IMR-90 (cell line): ENCODE data around the gene E2F4. TPM values are rescaled to one million over a fixed set of nuclear protein-coding genes. Genes with fewer than 3 reads are reported as not detected.

ENCODE experiments used
- ATAC-seq: fragments of 200-7000 bp; cut with Tn5 transposase; 2 replicates; pipeline ENCODE4 v1.9.1; 2020; ENCODE audit warnings: low read depth, mild to moderate bottlenecking, moderate library complexity
- BruUV-seq: library from RNA; stranded (reverse); fragments of 400-500 nt; replicated peaks from 2 replicates; lab custom pipeline; 2021; lab: Mats Ljungman, UMichigan
- CTCF ChIA-PET: fragments of 300-600 bp; formaldehyde crosslinking; extraction: SDS; loops from one replicate; lab custom pipeline; 2021; ENCODE audit warnings: antibody characterized with exemption; lab: Yijun Ruan, JAX
- POLR2A ChIA-PET: fragments of 300-600 bp; sonication (Branson Sonifier 250); formaldehyde crosslinking; loops from one replicate; lab custom pipeline; 2022; ENCODE audit warnings: antibody characterized with exemption; ENCODE audit not compliant: unreplicated experiment; lab: Charles Lee
- DNase-seq: peaks from one replicate; pipeline ENCODE4 v3.0.0; 2013
- H2AFZ ChIP-seq: replicated peaks from 2 replicates; pipeline ENCODE3; 2013; ENCODE audit warnings: low read length, mild to moderate bottlenecking; ENCODE audit not compliant: poor library complexity
- H2AK5ac ChIP-seq: 2 replicates; pipeline ENCODE4 v1.6.1; 2013; ENCODE audit warnings: low read depth, low read length, inconsistent platforms
- H2AK9ac ChIP-seq: replicated peaks from 2 replicates; pipeline ENCODE3; 2013; ENCODE audit warnings: mild to moderate bottlenecking, low read depth, low read length, moderate library complexity; ENCODE audit not compliant: poor library complexity
- H2BK120ac ChIP-seq: 2 replicates; pipeline ENCODE4 v1.6.1; 2013; ENCODE audit warnings: low read depth, low read length, inconsistent platforms
- H2BK15ac ChIP-seq: 3 replicates; pipeline ENCODE4 v1.6.1; 2013; ENCODE audit warnings: low read depth, low read length, inconsistent platforms
- H2BK20ac ChIP-seq: 2 replicates; pipeline ENCODE4 v1.6.1; 2013; ENCODE audit warnings: low read depth, mild to moderate bottlenecking, inconsistent platforms, low read length, moderate library complexity
- H2BK5ac ChIP-seq: 2 replicates; pipeline ENCODE4 v1.6.1; 2013; ENCODE audit warnings: mild to moderate bottlenecking, low read depth, low read length, inconsistent platforms; ENCODE audit not compliant: poor library complexity, severe bottlenecking
- H3K14ac ChIP-seq: replicated peaks from 2 replicates; pipeline ENCODE4 v1.6.1; 2013; ENCODE audit warnings: low read depth, low read length, inconsistent platforms
- H3K18ac ChIP-seq: 2 replicates; pipeline ENCODE4 v1.6.1; 2013; ENCODE audit warnings: low read depth, low read length, control low read depth
- H3K23ac ChIP-seq: 2 replicates; pipeline ENCODE4 v1.6.1; 2013; ENCODE audit warnings: low read depth, low read length, inconsistent platforms
- H3K27ac ChIP-seq: 2 replicates; pipeline ENCODE4 v1.5.1; 2013; ENCODE audit warnings: mild to moderate bottlenecking, control low read depth, low read length; ENCODE audit not compliant: insufficient read depth
- H3K27me3 ChIP-seq: 2 replicates; pipeline ENCODE4 v1.6.1; 2013; ENCODE audit warnings: low read length; ENCODE audit not compliant: control insufficient read depth, insufficient read depth
- H3K36me3 ChIP-seq: 2 replicates; pipeline ENCODE4 v1.6.1; 2013; ENCODE audit warnings: low read length, mixed read lengths; ENCODE audit not compliant: control insufficient read depth, insufficient read depth
- H3K4ac ChIP-seq: 2 replicates; pipeline ENCODE4 v1.6.1; 2013; ENCODE audit warnings: low read depth, low read length, inconsistent platforms
- H3K4me1 ChIP-seq: 2 replicates; pipeline ENCODE4 v1.6.1; 2013; ENCODE audit warnings: low read length, mixed read lengths; ENCODE audit not compliant: control insufficient read depth, insufficient read depth
- H3K4me2 ChIP-seq: 2 replicates; pipeline ENCODE4 v1.6.1; 2013; ENCODE audit warnings: low read depth, mild to moderate bottlenecking, control low read depth, low read length, moderate library complexity
- H3K4me3 ChIP-seq: 2 replicates; pipeline ENCODE4 v1.5.1; 2013; ENCODE audit warnings: low read depth, mild to moderate bottlenecking, control low read depth, low read length, moderate library complexity; ENCODE audit not compliant: insufficient read depth
- H3K56ac ChIP-seq: 2 replicates; pipeline ENCODE4 v1.6.1; 2013; ENCODE audit warnings: low read length, inconsistent platforms; ENCODE audit not compliant: insufficient read depth; ENCODE audit errors: extremely low read depth
- H3K79me1 ChIP-seq, 2 experiments: 2 replicates each; pipeline ENCODE4 v1.6.1; 2013; ENCODE audit warnings: low read length in 2 of 2, inconsistent platforms in 1 of 2, low read depth in 1 of 2
- H3K9ac ChIP-seq: 2 replicates; pipeline ENCODE4 v1.6.1; 2013; ENCODE audit warnings: low read depth, low read length, control low read depth
- H3K9me1 ChIP-seq: 2 replicates; pipeline ENCODE4 v1.6.1; 2013; ENCODE audit warnings: low read length, inconsistent platforms; ENCODE audit not compliant: insufficient read depth
- H3K9me3 ChIP-seq: 2 replicates; pipeline ENCODE4 v1.6.1; 2013; ENCODE audit warnings: low read length; ENCODE audit not compliant: control insufficient read depth, insufficient read depth
- H4K20me1 ChIP-seq: 2 replicates; pipeline ENCODE4 v1.6.1; 2013; ENCODE audit warnings: low read length, inconsistent platforms; ENCODE audit not compliant: insufficient read depth
- H4K5ac ChIP-seq: 2 replicates; pipeline ENCODE4 v1.6.1; 2013; ENCODE audit warnings: mild to moderate bottlenecking, low read depth, low read length, control low read depth
- H4K8ac ChIP-seq, 2 experiments: 2 replicates each; pipeline ENCODE4 v1.6.1; 2013; ENCODE audit warnings: low read depth in 2 of 2, low read length in 2 of 2, control low read depth in 1 of 2, inconsistent platforms in 1 of 2
- H4K91ac ChIP-seq: 2 replicates; pipeline ENCODE4 v1.6.1; 2013; ENCODE audit warnings: low read depth, low read length, inconsistent platforms; ENCODE audit not compliant: insufficient read depth
- BHLHE40 ChIP-seq: fragments of 150-350 bp; IDR thresholded peaks from 2 replicates; pipeline ENCODE4 v1.6.1; 2016; ENCODE audit warnings: mild to moderate bottlenecking, low read depth, low read length
- CEBPB ChIP-seq: IDR thresholded peaks from 2 replicates; pipeline ENCODE4 v1.6.1; 2012; ENCODE audit warnings: low read depth, low read length, improper control_type of control experiment
- CHD1 ChIP-seq: IDR thresholded peaks from 2 replicates; pipeline ENCODE4 v1.6.1; 2012; ENCODE audit warnings: low read depth, low read length, improper control_type of control experiment
- FOS ChIP-seq: fragments of 150-350 bp; IDR thresholded peaks from 2 replicates; pipeline ENCODE4 v1.6.1; 2016; ENCODE audit warnings: low read depth, low read length
- MAFK ChIP-seq: IDR thresholded peaks from 2 replicates; pipeline ENCODE4 v1.6.1; 2012; ENCODE audit warnings: low read depth, low read length, improper control_type of control experiment
- MAZ ChIP-seq: IDR thresholded peaks from 2 replicates; pipeline ENCODE4 v1.6.1; 2012; ENCODE audit warnings: low read depth, mild to moderate bottlenecking, low read length, improper control_type of control experiment, moderate library complexity, borderline replicate concordance
- MXI1 ChIP-seq: IDR thresholded peaks from 2 replicates; pipeline ENCODE4 v1.6.1; 2012; ENCODE audit warnings: low read depth, mild to moderate bottlenecking, low read length, moderate library complexity, borderline replicate concordance
- NFE2L2 ChIP-seq: fragments of 150-350 bp; IDR thresholded peaks from 2 replicates; pipeline ENCODE4 v1.6.1; 2016; ENCODE audit warnings: low read depth, mild to moderate bottlenecking, low read length
- POLR2A ChIP-seq: IDR thresholded peaks from 2 replicates; pipeline ENCODE4 v1.6.1; 2012; ENCODE audit warnings: mild to moderate bottlenecking, low read depth, low read length
- RAD21 ChIP-seq: IDR thresholded peaks from 2 replicates; pipeline ENCODE4 v1.6.1; 2012; ENCODE audit warnings: low read length, improper control_type of control experiment
- RCOR1 ChIP-seq: IDR thresholded peaks from 2 replicates; pipeline ENCODE4 v1.6.1; 2012; ENCODE audit warnings: mild to moderate bottlenecking, low read length, improper control_type of control experiment; ENCODE audit not compliant: insufficient replicate concordance
- RFX5 ChIP-seq: IDR thresholded peaks from 2 replicates; pipeline ENCODE4 v1.8.0; 2012; ENCODE audit warnings: low read depth, mild to moderate bottlenecking, low read length, moderate library complexity
- SMC3 ChIP-seq: fragments of 150-350 bp; IDR thresholded peaks from 2 replicates; pipeline ENCODE4 v1.6.1; 2016; ENCODE audit warnings: low read depth, mild to moderate bottlenecking, antibody characterized with exemption, low read length, moderate library complexity
- USF2 ChIP-seq: fragments of 150-350 bp; IDR thresholded peaks from 2 replicates; pipeline ENCODE4 v1.6.1; 2017; ENCODE audit warnings: mild to moderate bottlenecking, antibody characterized with exemption, low read length, low read depth
- WGBS, 2 experiments: methylation state at CpG; one replicate each; pipeline versions ENCODE4 v1.1.5 to v1.1.7; 2013; ENCODE audit warnings: missing lambda C conversion rate in 2 of 2; ENCODE audit not compliant: insufficient read length in 1 of 2; ENCODE audit errors: extremely low coverage in 2 of 2; 5-methylcytosine and 5-hydroxymethylcytosine counted together
- dilution Hi-C: fragments of 300-500 bp; cut with HindIII; formaldehyde crosslinking; loops from one replicate; pipeline ENCODE4 v1.14.3; 2018; ENCODE audit warnings: low sequenced_read_pairs; ENCODE audit not compliant: unreplicated experiment
- in situ Hi-C: fragments of 300-500 bp; cut with MboI; formaldehyde crosslinking; loops from 3 replicates; pipeline ENCODE4 v1.14.3; 2019; ENCODE audit warnings: low sequenced_read_pairs, inconsistent platforms, mixed read lengths
- intact Hi-C: fragments of 100-400 bp; cut with micrococcal nuclease; formaldehyde crosslinking; loops from 2 replicates; pipeline ENCODE4 v1.10.0; 2022
- polyA plus RNA-seq, 3 experiments: library from polyadenylated mRNA; depleted of rRNA; stranded (reverse); fragments of >200 nt; gene quantifications; 2 replicates each; pipeline ENCODE4 v1.2.3, GENCODE V29; 2012; ENCODE audit warnings: low replicate concordance in 1 of 3
- total RNA-seq: library from RNA; depleted of rRNA; stranded (reverse); fragments of >200 nt; gene quantifications from 2 replicates; pipeline ENCODE4 v1.2.3, GENCODE V29; 2012
- TF ChIP-seq, protein P1 (sequence below): conservative IDR thresholded peaks from 2 replicates; pipeline ENCODE4 v1.5.1; 2012; ENCODE audit warnings: mild to moderate bottlenecking, low read depth, low read length, improper control_type of control experiment
- TF ChIP-seq, protein P2 (sequence below): fragments of 150-350 bp; IDR thresholded peaks from 2 replicates; pipeline ENCODE4 v1.6.1; 2016; ENCODE audit warnings: low read depth, mild to moderate bottlenecking, low read length, moderate library complexity, borderline replicate concordance

E2F4 gene
- total and polyA plus RNA-seq, 2 of the 4 experiments (the other 2 are of a cell fraction) = 63.4 to 103 TPM

DNA sequence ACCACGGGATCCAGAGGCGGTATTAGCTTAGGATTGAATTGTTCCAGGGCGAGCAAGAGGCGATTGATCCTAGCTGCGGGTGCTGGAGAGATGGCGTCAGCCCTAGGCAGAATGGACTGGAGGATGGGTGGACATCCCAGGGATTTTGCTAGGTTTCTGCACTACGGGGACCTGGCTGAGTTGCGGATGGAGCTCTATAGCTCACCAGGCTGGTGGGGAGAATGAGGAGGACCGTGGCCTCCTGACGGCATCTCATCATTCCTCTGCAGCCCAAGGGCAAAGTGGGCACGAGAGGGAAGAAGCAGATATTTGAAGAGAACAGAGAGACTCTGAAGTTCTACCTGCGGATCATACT, 35.6 kb downstream of the E2F4 start:
- ChIA-PET CTCF (interaction anchor here (0.6 kb wide), 1 partner anchor 127 kb away, joined by 3 read pairs; no protein-coding TSS in a partner anchor), POLR2A (interaction anchor here (0.6 to 1.4 kb wide), 3 partner anchors 14 to 169 kb away, joined by 3 to 5 read pairs (median 3); no protein-coding TSS in a partner anchor)
- Histone ChIP-seq H3K36me3 (peaks cover 43% of the 10 kb centered on the region), H3K4me1 (peaks cover 12% of the 10 kb centered on the region), H3K4me2 (peak overlapping the region; percentile 81), H2BK20ac (no peak overlapping the region), H2AK5ac (peak overlapping the region; percentile 67), H3K9ac (peak overlapping the region; percentile 89), H3K27me3 (no peaks in the 10 kb centered on the region), H4K8ac (peak overlapping the region; percentile 12 to 98), H4K91ac (peak overlapping the region; percentile 8; the same call in 1 of the 2 replicates), H2BK120ac (no peak overlapping the region), H3K14ac (0 out of 2 replicates have a peak overlapping the region, but pooled peaks have one; percentile 82), H3K4ac (peak overlapping the region; percentile 90), H3K79me1 (peaks cover 23 to 61% of the 10 kb centered on the region in 2 experiments), H4K20me1 (peaks cover 7% of the 10 kb centered on the region; the same call in 1 of the 2 replicates), H3K27ac (peak overlapping the region; percentile 87), H2AK9ac (peak overlapping the region; percentile 100), H3K56ac (peak overlapping the region; percentile 63; the same call in 1 of the 2 replicates), H4K5ac (peak overlapping the region; percentile 78), H3K9me1 (peaks cover 12% of the 10 kb centered on the region), H2BK5ac (peak overlapping the region; percentile 83), H2AFZ (peak overlapping the region; percentile 97), H3K9me3 (no peaks in the 10 kb centered on the region), H3K18ac (no peak overlapping the region), H2BK15ac (no peak overlapping the region), H3K23ac (no peak overlapping the region), H3K4me3 (peak overlapping the region; percentile 80)
- dilution Hi-C loops = no loop called here
- TF ChIP-seq RCOR1 (no peak), FOS (no peak), RAD21 (no peak), MXI1 (no peak), MAFK (no peak), SMC3 (no peak), POLR2A (no peak), MAZ (no peak), CHD1 (no peak), NFE2L2 (no peak), CEBPB (no peak), BHLHE40 (no peak), USF2 (no peak), RFX5 (no peak)
- TF ChIP-seq, protein P1, sequence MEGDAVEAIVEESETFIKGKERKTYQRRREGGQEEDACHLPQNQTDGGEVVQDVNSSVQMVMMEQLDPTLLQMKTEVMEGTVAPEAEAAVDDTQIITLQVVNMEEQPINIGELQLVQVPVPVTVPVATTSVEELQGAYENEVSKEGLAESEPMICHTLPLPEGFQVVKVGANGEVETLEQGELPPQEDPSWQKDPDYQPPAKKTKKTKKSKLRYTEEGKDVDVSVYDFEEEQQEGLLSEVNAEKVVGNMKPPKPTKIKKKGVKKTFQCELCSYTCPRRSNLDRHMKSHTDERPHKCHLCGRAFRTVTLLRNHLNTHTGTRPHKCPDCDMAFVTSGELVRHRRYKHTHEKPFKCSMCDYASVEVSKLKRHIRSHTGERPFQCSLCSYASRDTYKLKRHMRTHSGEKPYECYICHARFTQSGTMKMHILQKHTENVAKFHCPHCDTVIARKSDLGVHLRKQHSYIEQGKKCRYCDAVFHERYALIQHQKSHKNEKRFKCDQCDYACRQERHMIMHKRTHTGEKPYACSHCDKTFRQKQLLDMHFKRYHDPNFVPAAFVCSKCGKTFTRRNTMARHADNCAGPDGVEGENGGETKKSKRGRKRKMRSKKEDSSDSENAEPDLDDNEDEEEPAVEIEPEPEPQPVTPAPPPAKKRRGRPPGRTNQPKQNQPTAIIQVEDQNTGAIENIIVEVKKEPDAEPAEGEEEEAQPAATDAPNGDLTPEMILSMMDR = no peak
- TF ChIP-seq, protein P2, sequence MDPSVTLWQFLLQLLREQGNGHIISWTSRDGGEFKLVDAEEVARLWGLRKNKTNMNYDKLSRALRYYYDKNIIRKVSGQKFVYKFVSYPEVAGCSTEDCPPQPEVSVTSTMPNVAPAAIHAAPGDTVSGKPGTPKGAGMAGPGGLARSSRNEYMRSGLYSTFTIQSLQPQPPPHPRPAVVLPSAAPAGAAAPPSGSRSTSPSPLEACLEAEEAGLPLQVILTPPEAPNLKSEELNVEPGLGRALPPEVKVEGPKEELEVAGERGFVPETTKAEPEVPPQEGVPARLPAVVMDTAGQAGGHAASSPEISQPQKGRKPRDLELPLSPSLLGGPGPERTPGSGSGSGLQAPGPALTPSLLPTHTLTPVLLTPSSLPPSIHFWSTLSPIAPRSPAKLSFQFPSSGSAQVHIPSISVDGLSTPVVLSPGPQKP = no peak
- in situ Hi-C loops = no loop called here
- DNase-seq (no peak), ATAC-seq (no peak)
- BruUV-seq = no TSS peak
- WGBS, 2 experiments = 0% methylated on average over 4 of the region's 12 CpGs; no CpG with 5 or more reads in 1 of the 2 experiments
- intact Hi-C loops = loop anchor here (1.0 kb wide), 1 partner anchor 19 kb away; no protein-coding TSS in a partner anchor
